HepG2 (cell line): ENCODE data around the gene RPL21. TPM values are rescaled to one million over a fixed set of nuclear protein-coding genes. Genes with fewer than 3 reads are reported as not detected.
A peak's percentile ranks its signal among the peaks of the same experiment; 100 is the strongest.

Experiments
- ATAC-seq: fragments of 200-7000 bp; cut with Tn5 transposase; 3 replicates; pipeline ENCODE4 v1.9.1; 2020; ENCODE audit warnings: mild to moderate bottlenecking, moderate library complexity
- BruUV-seq: library from RNA; stranded (reverse); fragments of 400-500 nt; replicated peaks from 2 replicates; lab custom pipeline; 2021; lab: Mats Ljungman, UMichigan
- CTCF ChIA-PET: fragments of 300-600 bp; formaldehyde crosslinking; extraction: SDS; loops from one replicate; lab custom pipeline; 2021; ENCODE audit warnings: low total read pairs, inconsistent platforms, low intra/inter-chr PET ratio; lab: Yijun Ruan, JAX
- POLR2A ChIA-PET: fragments of 350-600 bp; sonication (Branson Sonifier 250); formaldehyde crosslinking; loops from one replicate; lab custom pipeline; 2020; ENCODE audit warnings: antibody characterized with exemption, inconsistent platforms; lab: Yijun Ruan, JAX
- DNase-seq: peaks from one replicate; pipeline ENCODE4 v3.0.0-alpha.2; 2015; ENCODE audit warnings: low spot score
- FAIRE-seq: peaks from 3 replicates; lab custom pipeline; 2011; peaks lifted over from hg19 to GRCh38; lab: Jason Lieb, UNC
- H2AFZ ChIP-seq: one replicate; pipeline ENCODE4 v1.6.1; 2011; ENCODE audit warnings: low read length, inconsistent platforms
- H3K27ac ChIP-seq: fragments of 300-600 bp; 3 replicates; pipeline ENCODE4 v1.8.0; 2011; ENCODE audit warnings: mixed run types, mild to moderate bottlenecking, mixed read lengths, low read length, inconsistent platforms; ENCODE audit not compliant: insufficient read depth; ENCODE audit errors: extremely low read length
- H3K27me3 ChIP-seq, 2 experiments: fragments of 200-600 bp in 1 of 2; 2 replicates in 1 of 2; 3 replicates in 1 of 2; pipeline versions ENCODE4 v1.6.0 to v1.8.0; 2011; ENCODE audit warnings: low read length in 2 of 2, mild to moderate bottlenecking in 2 of 2, moderate library complexity in 2 of 2, inconsistent platforms in 1 of 2; ENCODE audit not compliant: insufficient read depth in 2 of 2, control insufficient read depth in 1 of 2
- H3K36me3 ChIP-seq, 2 experiments: fragments of 200-600 bp in 1 of 2; replicated peaks in 1 of 2; 2 replicates in 1 of 2; 3 replicates in 1 of 2; pipeline versions ENCODE4 v1.5.1 to v1.8.0; 2011; ENCODE audit warnings: low read length in 2 of 2, inconsistent platforms in 1 of 2; ENCODE audit not compliant: insufficient read depth in 2 of 2, control insufficient read depth in 1 of 2
- H3K4me1 ChIP-seq: 2 replicates; pipeline ENCODE4 v1.5.1; 2012; ENCODE audit warnings: low read length, inconsistent platforms; ENCODE audit not compliant: insufficient read depth
- H3K4me2 ChIP-seq: 2 replicates; pipeline ENCODE4 v1.6.0; 2011; ENCODE audit warnings: low read depth, low read length, inconsistent platforms
- H3K4me3 ChIP-seq, 3 experiments: fragments of 200-600 bp in 1 of 3; sonication (generic), shearing (Covaris generic) in 1 of 3; replicated peaks in 1 of 3; 2 replicates each; pipeline ENCODE4 v1.5.1; 2011 to 2016; ENCODE audit warnings: low read length in 3 of 3, inconsistent platforms in 2 of 3, low read depth in 2 of 3, mild to moderate bottlenecking in 2 of 3, control low read depth in 1 of 3, mixed read lengths in 1 of 3; ENCODE audit not compliant: insufficient read depth in 1 of 3
- H3K79me2 ChIP-seq: one replicate; pipeline ENCODE4 v1.6.1; 2011; ENCODE audit warnings: low read length, inconsistent platforms; ENCODE audit not compliant: insufficient read depth
- H3K9ac ChIP-seq: 2 replicates; pipeline ENCODE4 v1.6.0; 2011; ENCODE audit warnings: mild to moderate bottlenecking, low read depth, low read length, inconsistent platforms; ENCODE audit not compliant: insufficient read depth
- H3K9me3 ChIP-seq: 2 replicates; pipeline ENCODE4 v1.5.1; 2012; ENCODE audit warnings: mild to moderate bottlenecking, low read length
- H4K20me1 ChIP-seq: 2 replicates; pipeline ENCODE4 v1.6.0; 2011; ENCODE audit warnings: inconsistent platforms, mild to moderate bottlenecking, low read length, moderate library complexity; ENCODE audit not compliant: insufficient read depth
- AGO1 ChIP-seq: fragments of 200-400 bp; formaldehyde crosslinking; IDR thresholded peaks from 2 replicates; pipeline ENCODE4 v1.6.1; 2017; ENCODE audit warnings: mild to moderate bottlenecking, low read depth, low read length, moderate library complexity; ENCODE audit not compliant: poor library complexity, severe bottlenecking
- ATM ChIP-seq: fragments of 450-650 bp; IDR thresholded peaks from 2 replicates; pipeline ENCODE4 v1.7.1; 2017; ENCODE audit warnings: mild to moderate bottlenecking, borderline replicate concordance
- E2F2 ChIP-seq: sonication (generic); formaldehyde crosslinking; IDR thresholded peaks from 2 replicates; pipeline ENCODE4 v1.4.0; 2020; ENCODE audit warnings: missing genetic modification reagents, borderline replicate concordance
- HMGA1 ChIP-seq: sonication (generic); formaldehyde crosslinking; conservative IDR thresholded peaks from 2 replicates; pipeline ENCODE4 v1.4.0; 2020; ENCODE audit warnings: missing genetic modification reagents
- JUNB ChIP-seq: sonication (generic); formaldehyde crosslinking; IDR thresholded peaks from 2 replicates; pipeline ENCODE4 v1.8.0; 2022; ENCODE audit warnings: missing genetic modification reagents, mild to moderate bottlenecking, borderline replicate concordance
- KLF11 ChIP-seq: IDR thresholded peaks from 2 replicates; pipeline ENCODE4 v1.6.1; 2016; ENCODE audit warnings: missing compliant biosample characterization
- NFYB ChIP-seq: sonication (generic); formaldehyde crosslinking; IDR thresholded peaks from 2 replicates; pipeline ENCODE4 v1.4.0; 2020; ENCODE audit warnings: missing genetic modification reagents
- PHF20 ChIP-seq: sonication (generic); formaldehyde crosslinking; IDR thresholded peaks from 2 replicates; pipeline ENCODE4 v1.5.0; 2020; ENCODE audit warnings: mild to moderate bottlenecking, missing genetic modification reagents
- POLR2AphosphoS5 ChIP-seq: IDR thresholded peaks from 2 replicates; pipeline ENCODE4 v1.6.1; 2012; ENCODE audit warnings: low read depth, low read length
- POLR2G ChIP-seq: fragments of 200-400 bp; formaldehyde crosslinking; IDR thresholded peaks from 2 replicates; pipeline ENCODE4 v1.6.1; 2018; ENCODE audit warnings: mild to moderate bottlenecking, low read depth, low read length, moderate library complexity
- RAD21 ChIP-seq: fragments of 450-650 bp; formaldehyde crosslinking; IDR thresholded peaks from 2 replicates; pipeline ENCODE4 v1.5.0; 2020; ENCODE audit warnings: mild to moderate bottlenecking
- RBM22 ChIP-seq: fragments of 200-400 bp; formaldehyde crosslinking; optimal IDR thresholded peaks from 2 replicates; pipeline ENCODE3; 2017; ENCODE audit warnings: mild to moderate bottlenecking, low read length, moderate library complexity
- TRIM24 ChIP-seq: sonication (generic); formaldehyde crosslinking; IDR thresholded peaks from 2 replicates; pipeline ENCODE4 v1.8.0; 2022; ENCODE audit warnings: mild to moderate bottlenecking, missing genetic modification reagents
- ZNF121 ChIP-seq: sonication (generic); formaldehyde crosslinking; IDR thresholded peaks from 2 replicates; pipeline ENCODE4 v1.5.0; 2020; ENCODE audit warnings: mild to moderate bottlenecking, missing genetic modification reagents
- ZNF234 ChIP-seq: sonication (generic); formaldehyde crosslinking; conservative IDR thresholded peaks from 2 replicates; pipeline ENCODE4 v1.5.1; 2020; ENCODE audit warnings: mild to moderate bottlenecking, missing genetic modification reagents
- ZNF326 ChIP-seq: sonication (generic); formaldehyde crosslinking; IDR thresholded peaks from 2 replicates; pipeline ENCODE4 v1.4.0; 2020; ENCODE audit warnings: missing genetic modification reagents, borderline replicate concordance
- ZNF414 ChIP-seq: sonication (generic); formaldehyde crosslinking; IDR thresholded peaks from 2 replicates; pipeline ENCODE4 v1.5.0; 2020; ENCODE audit warnings: missing genetic modification reagents
- ZNF782 ChIP-seq: sonication (generic); formaldehyde crosslinking; IDR thresholded peaks from 2 replicates; pipeline ENCODE4 v1.4.0; 2020; ENCODE audit warnings: missing genetic modification reagents, mild to moderate bottlenecking, borderline replicate concordance
- WGBS: methylation state at CpG from one replicate; pipeline ENCODE4 v1.1.6; 2017; ENCODE audit warnings: low lambda C conversion rate; 5-methylcytosine and 5-hydroxymethylcytosine counted together
- in situ Hi-C: cut with HindIII; loops from 2 replicates; pipeline ENCODE4 v1.10.0; 2017; ENCODE audit warnings: low pct_unique_long_range_greater_than_20kb; ENCODE audit not compliant: extremely low pct_ligation_motif_present
- intact Hi-C: fragments of 100-400 bp; cut with micrococcal nuclease; formaldehyde crosslinking; loops from one replicate; pipeline ENCODE4 v1.10.0; 2022; ENCODE audit not compliant: unreplicated experiment
- polyA plus RNA-seq, 8 experiments: library from polyadenylated mRNA; depleted of rRNA in 3 of 8; stranded (reverse) in 7 of 8; unstranded in 1 of 8; fragments of >200 nt; fragmentation: Illumina TruSeq in 4 of 8; extraction: Trizol in 4 of 8; gene quantifications; 2 replicates each; pipeline versions ENCODE4 v1.2.1 to v1.2.3, GENCODE V29; 2011 to 2016; ENCODE audit warnings: low read depth in 4 of 8, missing spikeins in 1 of 8, mixed read lengths in 1 of 8; ENCODE audit not compliant: insufficient read depth in 1 of 8
- total RNA-seq, 5 experiments: library from RNA; depleted of rRNA; stranded (reverse); fragments of >200 nt; fragmentation: Illumina TruSeq; extraction: Trizol; gene quantifications; 2 replicates each; pipeline ENCODE4 v1.2.3, GENCODE V29; 2016; ENCODE audit warnings: low read depth in 1 of 5
- TF ChIP-seq, protein P1 (sequence below): sonication (generic); formaldehyde crosslinking; conservative IDR thresholded peaks from 2 replicates; pipeline ENCODE4 v1.8.0; 2022; ENCODE audit warnings: missing genetic modification reagents
- TF ChIP-seq, protein P2 (sequence below): sonication (generic); formaldehyde crosslinking; IDR thresholded peaks from 2 replicates; pipeline ENCODE4 v1.5.0; 2020; ENCODE audit warnings: missing genetic modification reagents

RPL21 gene
- total and polyA plus RNA-seq, 2 of the 13 experiments (the other 11 are each of a cell fraction or from before 2014, with no cell fraction given), result 1,234 to 1,261 TPM

- CTCF ChIA-PET, result interaction anchor here (1.2 kb wide), 1 partner anchor 273 kb away, joined by 3 read pairs; no protein-coding TSS in a partner anchor
- H3K4me1 ChIP-seq, result peaks cover 50% of the 10 kb centered on the region
- H3K9me3 ChIP-seq, result no peaks in the 10 kb centered on the region
- FAIRE-seq (peak; percentile 15), DNase-seq (no peak), ATAC-seq (no peak)
- in situ Hi-C loops, result no loop called here
- intact Hi-C loops, result no loop called here
- peaks cover 8 to 34% of the 10 kb centered on the region in 2 experiments for H3K36me3 ChIP-seq
- H2AFZ ChIP-seq, result no peak overlapping the region
- no peak overlapping the region for H3K4me3 ChIP-seq
- peaks cover 32% of the 10 kb centered on the region for H4K20me1 ChIP-seq
- H3K79me2 ChIP-seq, result peaks cover 27% of the 10 kb centered on the region
- no peak overlapping the region for H3K27ac ChIP-seq
- no peaks in the 10 kb centered on the region for H3K27me3 ChIP-seq
- POLR2A ChIA-PET, result interaction anchor here (3.3 kb wide), 1 partner anchor 13 kb away, joined by 10 read pairs; the partner anchor contains the start of gene RASL11A
- BruUV-seq, result no TSS peak
- no peak overlapping the region for H3K4me2 ChIP-seq
- H3K9ac ChIP-seq, result no peak overlapping the region
- 93% methylated on average over 11 of the region's 11 CpGs for WGBS
- TF ChIP-seq POLR2G, result peak; percentile 47
- TF ChIP-seq ZNF326, result no peak
- no peak for TF ChIP-seq ZNF121 (CRISPR knock-in tag)
- TF ChIP-seq NFYB (CRISPR knock-in tag), result no peak
- TF ChIP-seq JUNB (CRISPR knock-in tag), result 0 out of 2 replicates have a peak, but pooled peaks have one; percentile 35
- TF ChIP-seq, protein P1, sequence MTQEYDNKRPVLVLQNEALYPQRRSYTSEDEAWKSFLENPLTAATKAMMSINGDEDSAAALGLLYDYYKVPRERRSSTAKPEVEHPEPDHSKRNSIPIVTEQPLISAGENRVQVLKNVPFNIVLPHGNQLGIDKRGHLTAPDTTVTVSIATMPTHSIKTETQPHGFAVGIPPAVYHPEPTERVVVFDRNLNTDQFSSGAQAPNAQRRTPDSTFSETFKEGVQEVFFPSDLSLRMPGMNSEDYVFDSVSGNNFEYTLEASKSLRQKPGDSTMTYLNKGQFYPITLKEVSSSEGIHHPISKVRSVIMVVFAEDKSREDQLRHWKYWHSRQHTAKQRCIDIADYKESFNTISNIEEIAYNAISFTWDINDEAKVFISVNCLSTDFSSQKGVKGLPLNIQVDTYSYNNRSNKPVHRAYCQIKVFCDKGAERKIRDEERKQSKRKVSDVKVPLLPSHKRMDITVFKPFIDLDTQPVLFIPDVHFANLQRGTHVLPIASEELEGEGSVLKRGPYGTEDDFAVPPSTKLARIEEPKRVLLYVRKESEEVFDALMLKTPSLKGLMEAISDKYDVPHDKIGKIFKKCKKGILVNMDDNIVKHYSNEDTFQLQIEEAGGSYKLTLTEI (CRISPR knock-in tag), result no peak
- TF ChIP-seq, protein P2, sequence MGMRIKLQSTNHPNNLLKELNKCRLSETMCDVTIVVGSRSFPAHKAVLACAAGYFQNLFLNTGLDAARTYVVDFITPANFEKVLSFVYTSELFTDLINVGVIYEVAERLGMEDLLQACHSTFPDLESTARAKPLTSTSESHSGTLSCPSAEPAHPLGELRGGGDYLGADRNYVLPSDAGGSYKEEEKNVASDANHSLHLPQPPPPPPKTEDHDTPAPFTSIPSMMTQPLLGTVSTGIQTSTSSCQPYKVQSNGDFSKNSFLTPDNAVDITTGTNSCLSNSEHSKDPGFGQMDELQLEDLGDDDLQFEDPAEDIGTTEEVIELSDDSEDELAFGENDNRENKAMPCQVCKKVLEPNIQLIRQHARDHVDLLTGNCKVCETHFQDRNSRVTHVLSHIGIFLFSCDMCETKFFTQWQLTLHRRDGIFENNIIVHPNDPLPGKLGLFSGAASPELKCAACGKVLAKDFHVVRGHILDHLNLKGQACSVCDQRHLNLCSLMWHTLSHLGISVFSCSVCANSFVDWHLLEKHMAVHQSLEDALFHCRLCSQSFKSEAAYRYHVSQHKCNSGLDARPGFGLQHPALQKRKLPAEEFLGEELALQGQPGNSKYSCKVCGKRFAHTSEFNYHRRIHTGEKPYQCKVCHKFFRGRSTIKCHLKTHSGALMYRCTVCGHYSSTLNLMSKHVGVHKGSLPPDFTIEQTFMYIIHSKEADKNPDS (CRISPR knock-in tag), result no peak
- no peak for TF ChIP-seq KLF11 (CRISPR knock-in tag)
- TF ChIP-seq TRIM24 (CRISPR knock-in tag), result no peak
- TF ChIP-seq PHF20 (CRISPR knock-in tag), result no peak
- TF ChIP-seq ATM, result no peak
- TF ChIP-seq ZNF414, result no peak
- no peak for TF ChIP-seq ZNF782 (CRISPR knock-in tag)
- TF ChIP-seq RBM22, result peak; percentile 95
- TF ChIP-seq HMGA1 (CRISPR knock-in tag), result no peak
- no peak for TF ChIP-seq E2F2 (CRISPR knock-in tag)
- TF ChIP-seq RAD21, result 0 out of 2 replicates have a peak, but pooled peaks have one; percentile 10
- TF ChIP-seq POLR2AphosphoS5, result peak; percentile 68
- no peak for TF ChIP-seq ZNF234 (CRISPR knock-in tag)
- TF ChIP-seq AGO1, result no peak
Measured at GRCh38 chr13:27257648-27258253, 6.4 kb downstream of the RPL21 start.
